Hippocampal formation (tissue), 2 donors: ENCODE results near the gene REPS1.
A peak's percentile ranks its signal among the peaks of the same experiment; 100 is the strongest.
"Not testable (repeated sequence)": the region's sequence is repeated elsewhere in the genome, so short reads cannot be mapped to it uniquely, and the experiment has no call there.

Source experiments
- DNase-seq, 2 donors: peaks; one replicate each; lab custom pipeline; 2025; lab: John Stamatoyannopoulos, UW

Gene REPS1

DNA sequence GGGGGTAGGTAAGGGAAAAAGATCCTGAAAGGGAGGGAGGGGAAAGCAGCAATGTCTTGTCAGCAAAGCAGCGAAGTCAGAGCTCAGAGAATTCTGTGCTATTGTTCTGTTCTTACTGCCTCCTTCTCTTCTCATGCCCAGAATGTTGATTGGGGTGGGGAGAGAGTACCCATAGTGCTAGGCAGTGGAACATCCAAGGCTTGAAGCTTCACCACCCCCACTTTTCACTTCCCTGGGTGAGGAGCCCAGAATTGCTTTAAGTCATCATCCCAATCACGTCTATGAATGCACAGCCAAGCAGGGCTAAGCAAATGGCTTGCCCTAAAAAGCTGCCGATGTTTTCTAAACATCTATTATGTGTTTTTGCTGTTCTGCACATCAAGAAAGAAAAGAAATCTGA is 16.5 kb downstream of the REPS1 start:
- DNase-seq, result peak; percentile 32 to 81

DNA sequence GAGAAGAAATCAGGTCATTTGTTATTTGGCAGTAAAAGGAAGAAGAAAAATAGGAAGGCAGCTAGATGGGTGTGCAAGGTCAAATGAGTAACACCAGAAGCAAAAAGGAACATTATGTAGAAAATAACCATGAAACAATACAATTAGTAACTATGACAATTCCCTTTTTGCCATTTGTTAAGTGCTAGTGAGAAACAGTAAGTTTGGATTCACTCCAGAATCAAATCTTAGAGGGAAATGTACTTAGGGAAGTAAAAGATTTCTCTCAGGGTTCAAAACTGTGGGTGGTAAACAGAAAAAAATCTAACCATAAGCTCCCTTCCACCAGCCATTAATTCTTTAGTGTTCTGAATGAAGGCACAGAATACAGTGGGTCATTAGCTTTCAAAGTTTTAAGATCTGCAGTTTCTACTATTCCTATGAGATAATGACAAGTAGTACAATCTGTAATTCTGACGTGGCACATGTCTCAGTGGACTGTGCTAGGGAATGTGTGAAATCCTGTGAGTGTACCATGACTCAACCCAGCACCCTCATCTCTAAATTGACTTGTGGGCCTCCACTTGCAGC is 17.1 kb downstream of the REPS1 start:
- DNase-seq, result no peak

DNA sequence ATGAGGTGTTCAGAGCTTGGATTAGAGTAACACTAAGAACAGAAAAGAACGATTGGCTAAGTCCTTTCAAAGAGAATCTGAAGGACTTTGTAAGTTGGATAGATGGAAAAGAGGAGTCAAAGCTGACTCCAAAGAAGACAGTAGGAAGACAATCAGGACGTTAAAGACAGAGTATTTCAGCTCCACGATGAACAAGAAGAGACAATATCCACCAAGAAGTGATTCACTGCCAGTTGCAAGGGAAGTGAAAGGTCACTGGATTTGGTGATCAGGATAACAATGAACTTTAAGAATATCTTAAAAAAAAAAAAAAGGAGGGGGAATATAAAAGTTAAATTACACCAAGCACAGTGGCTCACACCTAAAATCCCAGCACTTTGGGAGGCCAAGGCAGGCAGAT is 17.9 kb downstream of the REPS1 start:
- no peak for DNase-seq

DNA sequence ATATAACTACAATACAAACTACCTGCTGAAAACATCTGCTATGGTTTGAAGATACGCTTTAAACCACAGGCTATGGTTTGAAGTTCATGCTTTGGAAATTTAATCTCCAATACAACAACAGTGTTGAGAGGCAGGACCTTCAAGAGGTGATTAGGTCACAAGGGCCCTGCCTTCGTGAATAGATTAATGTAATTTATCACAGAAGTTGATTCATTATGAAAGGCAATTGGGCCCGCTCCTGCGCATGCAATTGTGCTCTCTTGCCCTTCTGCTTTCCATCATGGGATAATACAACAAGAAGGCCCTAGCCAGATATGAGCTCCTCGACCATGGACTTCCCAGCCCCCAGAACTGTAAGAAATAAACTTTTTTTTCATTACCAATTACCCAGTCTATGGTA is 21.2 kb downstream of the REPS1 start:
- DNase-seq, result no peak

DNA sequence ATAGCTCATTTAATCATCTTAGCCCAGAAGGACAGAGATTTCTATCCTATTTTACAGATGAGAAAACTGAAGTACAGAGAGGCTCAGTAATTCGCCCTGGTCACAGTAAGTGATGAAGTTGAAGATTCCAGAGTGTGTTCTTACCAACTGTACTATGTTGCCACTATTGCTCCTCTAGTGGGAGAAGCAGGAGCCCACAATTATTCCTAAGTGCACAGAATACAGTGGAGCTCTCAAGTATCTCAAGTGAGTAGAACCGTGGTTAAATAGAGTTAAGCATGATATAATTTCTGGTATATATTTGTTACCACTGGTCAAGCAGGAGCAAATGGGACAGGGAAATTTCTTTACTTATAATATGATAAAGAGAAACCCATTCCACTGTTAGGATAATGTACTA is 22.1 kb downstream of the REPS1 start:
- DNase-seq, result no peak

DNA sequence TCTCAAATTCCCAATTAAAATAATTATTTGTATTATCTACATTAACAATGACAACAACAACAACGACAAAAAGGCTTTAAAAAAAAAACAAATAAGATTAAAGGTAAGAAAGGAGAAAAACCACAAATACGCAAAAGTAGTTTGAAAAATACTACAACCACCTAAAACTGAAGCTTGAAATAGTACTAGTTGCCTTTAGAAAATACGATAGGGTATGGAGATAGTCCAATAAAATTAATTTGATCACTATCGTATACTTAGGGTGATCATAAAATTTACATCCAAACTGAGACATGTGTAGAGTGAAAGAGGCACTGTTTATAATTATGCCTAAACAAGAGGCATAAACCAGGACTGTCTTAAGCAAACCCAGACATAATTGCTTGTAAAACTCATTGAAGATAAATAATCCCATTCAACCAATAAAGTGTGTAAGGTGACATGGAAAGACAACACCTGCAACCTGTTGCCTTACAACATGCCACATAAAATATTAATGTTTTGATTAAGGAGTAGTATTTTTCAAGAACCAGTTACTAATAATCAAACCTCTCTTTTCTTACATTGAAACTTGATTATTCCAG is 22.7 kb downstream of the REPS1 start:
- DNase-seq, result no peak

DNA sequence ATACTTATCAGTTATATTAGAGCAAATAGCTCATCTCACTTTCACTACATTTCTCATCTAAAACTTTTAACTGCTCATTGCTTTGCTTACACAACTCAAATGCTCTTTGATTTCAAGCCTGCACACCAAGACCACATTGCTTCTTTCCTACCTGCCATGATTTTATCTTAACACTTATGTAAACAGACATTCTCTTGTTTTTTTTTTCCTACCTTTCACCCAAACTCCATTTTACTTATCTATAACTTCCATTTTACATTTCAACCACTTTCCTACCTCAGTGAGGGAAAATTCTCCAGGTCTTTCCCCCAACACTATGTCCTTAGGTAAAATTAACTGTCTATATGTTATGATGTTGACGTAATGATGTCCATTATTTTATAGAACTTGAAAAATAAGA is 24.0 kb downstream of the REPS1 start:
- DNase-seq, result no peak

DNA sequence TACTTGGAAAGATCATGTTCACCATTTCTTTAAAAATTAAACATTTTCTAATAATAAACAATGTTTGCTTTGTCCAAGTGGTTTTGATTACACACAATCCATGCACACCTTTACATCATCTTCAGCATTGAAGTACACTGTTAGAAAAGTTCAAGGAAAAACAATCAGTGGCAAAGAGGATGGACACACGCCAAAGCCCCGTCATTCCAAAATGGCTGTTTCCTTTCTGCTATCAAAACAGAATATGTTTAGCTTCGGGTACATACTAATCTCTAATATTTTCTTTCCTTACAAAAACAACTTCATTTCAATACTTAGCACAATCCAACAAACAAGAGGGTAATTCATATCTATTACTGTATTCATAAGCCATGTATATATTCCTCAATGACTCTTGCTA is 24.5 kb downstream of the REPS1 start:
- DNase-seq, result no peak

DNA sequence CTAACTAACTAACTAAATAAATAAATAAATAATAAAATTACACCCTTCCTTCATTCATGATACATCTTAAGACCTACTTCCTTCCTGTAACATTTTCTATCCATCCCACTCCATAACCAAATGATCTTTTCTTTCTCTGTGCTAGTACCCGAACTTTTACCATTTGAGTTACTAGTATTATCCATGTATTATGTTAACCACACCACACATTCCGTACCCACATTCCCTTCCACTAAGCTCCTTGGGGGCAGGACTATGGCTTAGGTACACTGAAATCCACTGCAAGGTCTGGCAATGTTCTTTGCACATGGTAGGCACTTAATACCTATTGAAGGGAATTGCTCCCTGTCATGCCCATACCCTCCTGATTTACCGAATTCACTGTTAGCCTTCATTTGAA is 24.9 kb downstream of the REPS1 start:
- no peak for DNase-seq

DNA sequence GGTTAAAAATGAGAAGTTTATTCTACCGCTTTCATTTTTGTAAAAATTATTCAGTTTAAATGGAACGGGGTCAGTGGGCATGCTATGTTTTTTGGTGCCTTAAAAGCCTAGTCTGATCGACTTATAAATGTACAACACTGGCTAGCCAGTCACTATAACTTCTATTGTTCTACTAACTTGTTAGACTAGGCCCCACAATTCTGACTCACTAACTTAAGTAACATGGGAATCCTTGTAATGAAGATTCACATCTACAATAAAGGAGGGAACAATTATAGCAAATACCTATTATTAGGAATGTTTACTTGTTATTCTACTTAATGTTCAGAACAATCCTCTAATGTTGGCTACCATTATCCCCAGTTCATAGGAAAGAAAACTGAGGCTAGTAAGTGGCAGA is 28.5 kb downstream of the REPS1 start:
- no peak for DNase-seq

DNA sequence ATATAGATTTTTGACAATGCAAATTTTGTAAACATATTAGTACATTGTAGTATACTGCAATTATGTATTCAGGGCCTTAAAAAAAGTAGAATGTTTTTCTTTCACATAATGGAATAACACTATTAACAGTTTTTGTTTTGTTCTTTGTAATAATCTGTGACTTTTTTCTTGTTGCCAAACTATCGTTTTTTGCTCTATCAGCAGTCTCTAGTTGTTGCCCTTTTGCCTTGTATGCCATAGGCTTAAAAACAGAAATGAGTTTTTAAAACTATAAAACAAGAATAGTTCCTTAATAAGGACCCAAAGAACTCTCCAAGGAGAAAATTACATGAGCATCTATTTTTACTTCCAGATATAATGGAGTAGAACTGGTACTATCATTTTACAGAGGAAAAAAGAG is 29.5 kb downstream of the REPS1 start:
- no peak for DNase-seq

DNA sequence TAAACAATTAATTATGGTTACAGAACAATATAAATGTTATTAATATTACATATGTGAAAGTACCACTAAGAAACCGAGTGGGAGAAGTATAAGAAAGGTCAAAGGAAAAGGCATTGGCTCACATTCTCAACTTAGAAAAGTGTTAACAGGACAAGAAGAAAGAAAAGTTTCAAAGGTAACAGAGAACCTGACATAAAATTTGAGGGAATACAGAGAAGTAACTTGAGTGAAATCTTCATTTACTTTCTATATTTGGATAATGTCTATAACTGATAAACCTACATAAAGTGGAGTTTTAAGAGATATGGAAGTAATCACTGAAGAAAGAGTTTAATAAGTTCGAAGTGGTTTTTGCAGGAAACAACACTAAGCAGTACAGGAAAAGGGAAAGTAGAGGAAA is 30.1 kb downstream of the REPS1 start:
- no peak for DNase-seq

DNA sequence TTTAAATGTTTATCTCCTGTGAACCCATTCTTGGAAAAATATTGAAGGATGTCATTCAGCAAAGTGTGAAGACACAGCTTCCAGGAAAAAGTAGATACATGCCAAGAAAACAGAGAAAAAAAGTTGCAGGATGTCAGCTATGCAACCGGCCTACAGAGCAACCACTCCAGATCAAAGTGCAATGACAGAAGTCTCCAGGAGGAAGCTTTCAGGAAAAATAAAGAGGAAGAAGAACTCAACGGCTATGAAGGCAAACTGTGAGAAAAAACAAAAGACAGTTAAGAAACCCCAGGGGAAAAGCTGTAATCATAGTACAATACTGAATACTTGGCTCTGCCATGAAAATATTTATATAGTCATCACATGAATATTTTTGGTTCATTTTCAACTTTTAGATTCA is 30.6 kb downstream of the REPS1 start:
- no peak for DNase-seq

DNA sequence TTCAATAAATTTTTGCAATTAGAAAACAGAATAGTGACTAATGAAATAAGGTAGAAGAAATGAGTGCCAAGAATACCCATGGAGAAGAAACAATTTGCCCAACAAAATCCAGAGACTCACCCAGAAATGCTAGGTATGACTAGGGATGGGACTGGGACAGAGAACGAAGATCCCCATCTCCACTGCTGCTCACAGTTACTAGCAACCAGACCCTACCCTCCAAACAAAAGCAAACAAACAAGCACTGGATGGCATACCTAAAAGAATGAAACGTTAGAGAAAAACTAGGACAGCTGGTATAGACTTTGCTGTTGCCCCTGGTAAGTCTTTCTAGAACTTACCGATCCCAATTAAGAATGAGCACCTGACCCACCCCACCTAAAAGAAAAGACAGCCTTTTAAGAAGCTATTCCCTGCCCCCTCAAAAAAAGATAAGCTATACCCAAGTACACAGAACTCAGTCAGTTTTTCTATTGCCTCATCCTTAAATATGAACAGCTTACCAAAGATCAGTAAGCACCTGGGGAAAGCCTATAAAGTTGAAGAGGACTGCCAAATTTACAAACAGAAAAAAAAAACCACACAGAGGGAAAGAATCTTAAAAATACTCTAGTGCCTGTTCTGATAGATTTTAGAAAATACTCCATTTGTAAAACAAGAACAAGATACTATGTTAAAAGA is 31.7 kb downstream of the REPS1 start:
- no peak for DNase-seq

DNA sequence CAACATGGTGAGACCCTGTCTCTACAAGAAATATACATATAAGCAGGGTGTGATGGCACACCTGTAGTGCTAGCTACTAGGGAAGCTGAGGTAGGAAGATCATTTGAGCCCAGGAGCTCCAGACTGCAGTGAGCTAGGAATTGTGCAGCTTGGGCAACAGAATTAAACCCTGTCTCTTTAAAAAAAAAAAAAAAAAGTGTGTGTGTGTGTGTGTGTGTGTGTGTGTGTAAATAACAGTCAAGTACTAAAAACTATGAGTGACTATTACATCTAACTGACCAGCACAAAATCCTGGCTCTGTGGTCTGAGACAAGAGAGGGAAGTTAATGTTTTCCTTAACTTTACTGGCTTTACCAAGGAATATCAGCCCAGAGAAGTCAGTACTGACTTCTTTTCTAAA is 32.8 kb downstream of the REPS1 start:
- no peak for DNase-seq

DNA sequence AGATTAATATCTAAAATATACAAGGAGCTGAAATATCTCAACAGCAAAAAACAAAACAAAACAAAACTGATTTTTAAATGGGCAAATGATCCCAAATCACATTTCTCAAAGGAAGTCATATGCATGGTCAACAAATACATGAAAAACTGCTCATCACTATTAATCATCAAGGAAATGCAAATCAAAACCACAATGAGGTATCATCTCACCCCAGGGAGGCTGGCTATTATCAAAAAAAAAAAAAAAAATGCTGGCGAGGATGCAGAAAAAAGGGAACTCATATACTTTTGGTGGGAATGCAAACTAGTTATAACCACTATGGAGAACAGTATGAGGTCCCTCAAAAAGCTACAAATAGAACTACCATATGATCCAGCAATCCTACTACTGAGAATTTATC is 34.6 kb downstream of the REPS1 start:
- DNase-seq, result no peak

DNA sequence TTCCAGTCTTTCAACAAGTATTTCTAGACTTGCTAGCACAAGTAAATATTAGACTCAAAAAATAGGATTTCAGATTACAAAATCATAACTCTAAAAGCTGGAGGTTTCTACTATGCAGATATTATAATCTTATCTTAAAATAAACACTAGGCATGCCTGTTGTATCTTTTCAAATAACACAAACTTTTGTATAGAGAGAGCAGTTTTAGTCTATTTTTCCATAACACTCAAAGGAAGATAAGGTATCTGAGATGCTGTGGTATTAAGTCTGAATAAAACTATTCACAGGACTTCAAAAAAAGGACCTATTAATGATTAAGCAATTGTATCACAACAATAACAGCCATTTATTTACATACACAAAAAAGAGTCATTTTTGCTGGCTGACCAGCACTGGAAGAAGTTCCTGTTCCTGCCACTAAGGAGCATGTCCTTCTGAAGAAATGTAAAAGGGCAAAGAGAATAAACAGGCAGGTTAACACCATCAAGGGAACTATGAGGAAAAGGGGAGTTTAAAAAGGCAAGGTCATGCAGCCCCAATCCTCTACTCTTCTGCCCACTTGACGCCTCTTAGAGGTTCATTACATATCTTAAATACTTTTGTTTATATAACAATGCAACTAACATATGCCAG is 39.4 kb downstream of the REPS1 start:
- DNase-seq, result no peak

DNA sequence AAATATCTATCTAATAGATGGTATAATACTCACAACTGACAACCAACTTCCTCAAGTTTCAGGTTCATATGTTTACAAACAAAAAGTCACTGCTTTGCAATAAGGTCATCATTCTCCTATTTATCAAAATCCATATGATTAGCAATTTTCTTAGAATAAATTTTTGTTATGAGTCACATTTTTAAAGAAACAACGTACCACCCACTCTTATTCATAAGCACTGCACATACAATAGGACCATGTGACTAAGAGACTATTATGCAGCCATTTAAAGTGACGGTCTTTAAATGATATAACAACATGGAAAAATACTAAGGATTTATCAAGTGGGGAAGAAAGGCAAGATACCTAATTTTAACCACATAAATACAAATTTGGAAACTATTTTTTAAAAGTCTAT is 40.0 kb downstream of the REPS1 start:
- DNase-seq, result no peak

DNA sequence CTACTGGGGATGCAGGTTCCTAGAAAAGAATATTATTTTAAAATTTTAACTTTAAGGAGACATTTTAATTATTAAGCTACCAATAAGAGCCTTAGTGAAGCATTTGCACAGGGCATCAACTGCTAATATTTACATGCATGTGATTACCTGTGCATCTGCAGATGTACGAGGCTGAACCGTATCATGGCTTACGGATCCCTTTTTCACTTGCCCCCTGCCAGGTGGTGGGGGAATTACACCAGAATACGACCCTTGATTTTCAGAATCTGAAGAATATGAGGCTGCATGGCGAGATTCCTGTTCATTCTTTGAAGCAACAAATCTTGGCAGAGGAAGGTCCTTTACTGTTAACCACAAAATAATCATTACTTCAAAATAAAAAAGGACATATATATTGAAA is 42.7 kb downstream of the REPS1 start:
- DNase-seq, result no peak

DNA sequence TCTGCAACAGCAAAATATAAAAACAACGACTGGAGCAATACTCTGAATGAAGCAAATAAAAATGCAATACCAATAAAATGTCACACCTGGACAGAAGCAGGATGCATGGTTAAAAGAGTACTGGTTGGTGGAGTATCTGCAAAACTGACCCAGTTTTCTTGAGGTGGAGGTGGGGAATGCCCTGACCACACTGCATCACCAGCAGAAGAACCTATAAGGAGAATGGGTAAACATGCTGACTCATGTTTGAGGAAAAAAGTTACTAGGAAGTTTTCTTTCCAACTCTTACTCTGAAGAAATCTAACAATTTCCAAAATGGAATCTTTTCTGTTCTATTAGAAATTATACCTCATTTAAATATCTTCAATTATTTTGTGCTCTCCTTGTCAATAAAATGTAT is 43.6 kb downstream of the REPS1 start:
- no peak for DNase-seq

DNA sequence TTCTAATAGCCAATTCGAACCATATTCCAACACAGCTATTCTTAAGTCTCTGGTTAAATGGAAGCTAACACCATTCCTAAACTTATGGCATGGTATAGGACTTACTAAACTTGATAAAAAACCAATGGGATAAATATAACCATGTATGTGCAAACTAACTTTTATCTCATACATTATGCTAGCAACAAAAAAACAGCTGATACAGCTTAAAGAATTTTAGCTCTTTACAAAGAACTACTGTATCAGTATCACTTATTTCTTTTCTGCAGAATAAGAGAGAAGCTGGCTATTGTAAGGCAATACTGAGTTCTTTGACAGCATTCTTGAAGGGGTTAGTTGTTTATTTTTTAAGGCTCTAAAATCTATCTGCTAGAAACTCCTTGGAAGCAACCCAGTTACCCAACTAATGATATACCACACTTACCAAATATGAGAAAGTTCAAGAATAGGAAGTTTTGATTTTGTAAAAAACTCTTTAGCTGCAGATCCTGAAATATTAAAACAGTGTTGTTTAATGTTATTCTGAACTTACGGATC is 44.9 kb downstream of the REPS1 start:
- no peak for DNase-seq

DNA sequence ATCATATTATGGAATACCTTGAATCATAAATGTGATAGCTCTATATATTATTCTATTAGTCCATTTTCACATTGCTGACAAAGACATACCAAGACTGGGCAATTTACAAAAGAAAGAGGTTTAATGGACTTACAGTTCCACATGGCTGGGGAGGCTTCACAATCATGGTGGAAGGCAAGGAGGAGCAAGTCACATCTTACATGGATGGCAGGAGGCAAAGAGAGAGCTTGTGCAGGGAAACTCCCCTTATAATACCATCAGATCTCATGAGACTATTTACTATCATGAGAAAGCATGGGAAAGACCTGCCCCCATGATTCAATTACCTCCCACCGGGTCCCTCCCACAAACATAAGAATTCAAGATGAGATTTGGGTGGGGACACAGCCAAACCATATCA is 51.2 kb downstream of the REPS1 start:
- not testable (repeated sequence) for DNase-seq

DNA sequence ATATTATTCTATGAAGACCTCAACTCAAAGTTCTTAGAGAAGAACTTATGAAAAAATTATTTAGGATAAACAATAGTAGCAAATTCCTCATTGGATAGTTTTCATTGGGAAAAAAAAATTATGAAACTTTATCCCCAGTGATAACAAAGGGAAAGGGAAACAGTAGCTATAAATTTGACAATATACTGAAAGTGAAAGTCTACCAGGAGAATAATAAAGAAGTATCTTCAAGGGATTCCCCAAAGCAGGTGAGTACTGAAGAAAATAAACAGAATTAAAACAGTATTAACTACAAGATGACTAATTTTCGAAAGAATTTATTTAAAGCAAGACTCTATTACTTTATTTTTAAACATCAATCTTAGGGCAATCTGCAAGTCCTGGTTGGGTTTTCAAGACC is 56.4 kb downstream of the REPS1 start:
- no peak for DNase-seq
